Measurements from ENCODE around the gene SUN1.

GRCh38 chr7:876972-877311 lies 44.7 kb downstream of the SUN1 start:
- no peak for TF ChIP-seq TAF1 (IDR thresholded peaks at IDR 0.05; ENCODE audit: borderline replicate concordance, insufficient read depth, low read length)
- TF ChIP-seq REST (IDR thresholded peaks at IDR 0.05; ENCODE audit: insufficient read depth in 1 of 2, low read depth in 2 of 2, low read length in 2 of 2) = no peak
- no peak for TF ChIP-seq POLR2AphosphoS5 (IDR thresholded peaks at IDR 0.05; ENCODE audit: low read depth, low read length)
- TF ChIP-seq SIN3A (IDR thresholded peaks at IDR 0.05; ENCODE audit: borderline replicate concordance, insufficient read depth, low read length) = no peak
- TF ChIP-seq FOXP2 (optimal IDR thresholded peaks at IDR 0.05; ENCODE audit: borderline replicate concordance, extremely low read depth, extremely low read length, insufficient read depth) = no peak

Measured in PFSK-1 (cell line).